Mammary epithelial cell (primary cell): ENCODE measurements around the gene USH2A.

Source experiments
- CTCF ChIP-seq, 2 donors: IDR thresholded peaks in 1 of 2; conservative IDR thresholded peaks in 1 of 2; 2 replicates each; pipeline ENCODE4 v1.5.1; 2011 to 2012; ENCODE audit warnings: inconsistent platforms in 2 of 2, low read length in 2 of 2, mild to moderate bottlenecking in 2 of 2, control low read depth in 1 of 2, low read depth in 1 of 2; ENCODE audit not compliant: insufficient read depth in 1 of 2; ENCODE audit errors: extremely low read depth in 1 of 2
- EZH2 ChIP-seq: IDR thresholded peaks from 2 replicates; pipeline ENCODE4 v1.6.1; 2012; ENCODE audit warnings: low read length, inconsistent platforms, borderline replicate concordance

- no peak for TF ChIP-seq CTCF (conservative IDR thresholded peaks at IDR 0.05 in 1 of 2, IDR thresholded peaks at IDR 0.05 in 1 of 2; ENCODE audit: extremely low read depth in 1 of 2, insufficient read depth in 1 of 2, low read depth in 1 of 2, low read length in 2 of 2)
- no peak for TF ChIP-seq EZH2
These were observed 278.4 kb downstream of the USH2A start for GRCh38 chr1:216144661-216145450.
